ENCODE measurements around the gene RNASE8.

DNA sequence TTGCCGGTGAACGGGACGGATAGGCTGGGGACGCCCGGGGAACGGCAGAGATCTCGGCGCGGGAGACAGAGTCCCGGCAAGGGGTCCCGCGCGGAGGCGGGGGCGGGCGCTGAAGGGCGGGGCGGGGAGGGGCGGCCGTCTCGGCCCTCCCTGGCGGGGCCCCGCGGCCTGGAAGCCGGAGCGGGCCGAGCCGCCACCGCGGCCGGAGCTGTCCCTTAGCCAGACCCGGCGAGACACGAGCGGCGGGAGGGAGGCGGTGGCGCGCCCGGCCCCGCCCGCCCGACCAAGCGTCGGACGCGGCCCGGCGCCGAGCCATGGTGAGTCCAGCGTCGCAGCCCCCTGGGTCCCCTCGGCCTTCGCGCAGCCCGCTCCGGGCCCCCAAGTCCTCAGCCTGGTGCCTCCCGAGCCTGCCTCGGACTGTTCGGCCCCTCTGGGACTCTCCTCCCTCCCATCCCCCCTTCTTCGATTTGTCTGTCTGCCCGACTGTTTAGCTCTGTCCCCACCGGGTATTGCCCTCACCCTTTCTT, 12.5 kb downstream of the RNASE8 start, which contains the start of gene ARHGEF40:
- TF ChIP-seq POLR2A (IDR thresholded peaks at IDR 0.05) (peak; percentile 60 to 65), CTCF (IDR thresholded peaks at IDR 0.05 in 4 of 5, conservative IDR thresholded peaks at IDR 0.05 in 1 of 5) (no peak)
